Activated T-cell treated with anti-CD3 and anti-CD28 coated beads, Interleukin-2, amount 50 U/mL, for 4 hours (primary cell): ENCODE results near the gene ALMS1. TPM values are rescaled to one million over a fixed set of nuclear protein-coding genes. Genes with fewer than 3 reads are reported as not detected.
"Not testable (repeated sequence)": the region's sequence is repeated elsewhere in the genome, so short reads cannot be mapped to it uniquely, and the experiment has no call there.

Experiments used
- ATAC-seq, 2 donors: fragments of 200-7000 bp; cut with Tn5 transposase; one replicate each; pipeline ENCODE4 v1.10.0; 2021
- DNase-seq: peaks from one replicate; pipeline ENCODE4 v3.0.0-alpha.2; 2020
- H3K27me3 Mint-ChIP-seq: one replicate; pipeline ENCODE4 v1.8.0; 2021; ENCODE audit warnings: low read depth, mixed read lengths
- H3K36me3 Mint-ChIP-seq: one replicate; pipeline ENCODE4 v1.8.0; 2022; ENCODE audit warnings: mixed read lengths; ENCODE audit not compliant: insufficient read depth
- H3K4me1 Mint-ChIP-seq: one replicate; pipeline ENCODE4 v1.8.0; 2021; ENCODE audit warnings: low read depth, mixed read lengths
- H3K4me3 Mint-ChIP-seq: one replicate; pipeline ENCODE4 v1.8.0; 2021; ENCODE audit warnings: mild to moderate bottlenecking, moderate library complexity, mixed read lengths
- H3K9me3 Mint-ChIP-seq: one replicate; pipeline ENCODE4 v1.8.0; 2021; ENCODE audit warnings: mixed read lengths
- total RNA-seq, 3 donors: library from RNA; stranded (reverse); gene quantifications; one replicate each; pipeline ENCODE4 v1.2.1, GENCODE V29; 2021

Gene ALMS1
- total RNA-seq, 3 donors from 2014 or later: 11.0 to 21.3 (median 14.6) TPM

DNA sequence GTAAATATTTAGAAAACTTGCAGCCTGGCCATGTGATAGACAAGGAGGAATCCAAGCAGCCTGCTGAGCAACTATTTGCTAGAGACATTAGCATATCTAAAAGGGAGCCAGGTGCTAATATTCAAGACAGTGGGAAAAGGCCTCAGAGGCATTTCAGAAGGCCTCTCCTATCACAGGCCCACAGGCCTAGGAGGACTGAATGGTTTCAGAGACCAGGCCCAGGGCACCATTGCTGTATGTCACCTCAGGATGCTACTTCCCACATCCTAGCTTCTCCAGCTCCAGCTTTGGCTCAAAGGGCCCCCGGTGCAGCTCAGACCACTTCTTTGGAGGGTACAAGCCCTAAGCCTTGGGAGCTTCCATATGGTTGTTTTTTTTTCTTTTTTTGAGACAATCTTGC is 252.8 kb downstream of the ALMS1 start:
- Mint-ChIP-seq H3K9me3 (peaks cover 5% of the 10 kb centered on the region), H3K4me1 (no peaks in the 10 kb centered on the region), H3K27me3 (peaks cover 1% of the 10 kb centered on the region), H3K36me3 (no peaks in the 10 kb centered on the region), H3K4me3 (no peak overlapping the region)
- ATAC-seq (no peak), DNase-seq (no peak)

DNA sequence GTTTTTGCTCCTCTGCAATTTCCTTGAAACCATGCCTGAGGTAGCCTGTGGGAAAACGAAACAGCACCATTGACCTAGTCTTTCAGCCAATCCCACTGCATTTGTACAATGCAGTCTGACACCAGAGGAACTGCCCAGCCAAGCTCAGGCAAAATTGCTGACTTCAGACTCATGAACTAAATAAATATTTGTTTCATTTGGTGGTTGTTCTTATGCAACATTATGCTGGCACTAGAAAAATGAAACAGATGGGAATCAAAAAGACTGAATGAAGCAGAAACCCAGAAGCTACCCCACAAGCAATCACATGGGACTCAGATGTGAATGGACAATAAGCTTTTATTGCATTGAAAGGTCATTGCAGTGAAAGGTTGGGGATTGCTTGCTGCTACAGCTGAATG is 254.9 kb downstream of the ALMS1 start:
- H3K4me1 Mint-ChIP-seq: no peaks in the 10 kb centered on the region
- no peak for DNase-seq
- H3K36me3 Mint-ChIP-seq: no peaks in the 10 kb centered on the region
- peaks cover 11% of the 10 kb centered on the region for H3K27me3 Mint-ChIP-seq
- peaks cover 5% of the 10 kb centered on the region for H3K9me3 Mint-ChIP-seq
- no peak for ATAC-seq
- H3K4me3 Mint-ChIP-seq: no peak overlapping the region

DNA sequence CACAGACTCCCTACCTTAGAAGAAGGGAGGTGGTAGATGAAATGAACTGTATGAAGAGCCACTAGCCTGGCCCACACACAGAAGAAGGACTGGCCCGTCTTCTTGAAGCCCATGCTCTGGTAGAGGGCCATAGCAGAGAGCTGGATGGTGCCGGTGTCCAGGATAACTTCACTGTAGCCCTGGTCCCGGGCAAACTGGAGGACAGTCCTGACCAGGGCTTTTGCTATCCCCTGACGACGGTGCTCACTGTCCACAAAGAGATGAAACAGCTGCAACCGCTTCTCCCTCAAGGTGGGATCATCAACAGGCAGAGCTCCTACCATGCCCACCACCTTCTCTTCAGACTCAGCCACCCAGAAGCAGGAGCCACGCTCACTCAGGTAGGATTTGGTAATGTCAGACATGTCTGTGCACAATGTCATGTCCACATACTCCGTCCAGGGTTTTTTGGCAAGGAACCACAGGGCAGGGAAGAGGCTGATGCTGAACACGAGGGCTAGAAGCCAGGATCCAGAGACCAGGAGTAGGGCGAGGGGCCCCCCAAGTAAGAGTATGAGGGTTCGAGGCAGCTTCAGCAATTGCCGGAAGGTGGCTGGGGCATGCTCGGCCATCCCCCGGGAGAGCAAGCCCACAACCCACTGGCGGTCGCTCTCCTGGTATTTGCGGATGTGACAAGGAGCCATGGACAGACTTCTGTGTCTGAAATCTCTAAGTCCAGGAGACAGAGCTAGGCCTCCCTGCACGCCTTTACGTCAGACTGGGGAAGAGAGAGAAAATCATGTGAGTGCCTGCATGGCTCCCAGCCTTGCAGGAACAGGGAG is 255.5 kb downstream of the ALMS1 start:
- Mint-ChIP-seq H3K27me3 (peaks cover 11% of the 10 kb centered on the region), H3K9me3 (peaks cover 5% of the 10 kb centered on the region), H3K36me3 (no peaks in the 10 kb centered on the region), H3K4me1 (no peaks in the 10 kb centered on the region), H3K4me3 (no peak overlapping the region)
- DNase-seq (no peak), ATAC-seq (no peak)

DNA sequence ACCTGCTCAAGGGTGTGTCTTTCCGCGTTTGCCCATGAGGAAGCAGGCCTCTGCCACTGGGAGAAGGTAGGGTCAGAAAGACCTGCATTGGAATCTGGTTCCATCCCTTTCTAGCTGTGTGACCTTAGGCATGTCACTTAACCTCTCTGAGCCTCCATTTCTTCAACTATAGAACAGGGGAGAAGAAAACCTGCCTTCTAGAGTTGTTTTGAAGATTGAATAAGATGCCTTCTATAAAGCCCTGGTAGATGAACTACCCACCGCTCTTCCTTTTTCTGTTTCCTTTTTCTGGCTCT is 256.1 kb downstream of the ALMS1 start:
- ATAC-seq: no peak
- no peak overlapping the region for H3K4me3 Mint-ChIP-seq
- no peak for DNase-seq
- H3K4me1 Mint-ChIP-seq: no peaks in the 10 kb centered on the region
- peaks cover 5% of the 10 kb centered on the region for H3K9me3 Mint-ChIP-seq
- no peaks in the 10 kb centered on the region for H3K36me3 Mint-ChIP-seq
- H3K27me3 Mint-ChIP-seq: peaks cover 11% of the 10 kb centered on the region

- Mint-ChIP-seq H3K9me3 (peaks cover 5% of the 10 kb centered on the region), H3K27me3 (peaks cover 16% of the 10 kb centered on the region), H3K4me1 (no peaks in the 10 kb centered on the region), H3K4me3 (no peak within 1 kb of the TSS), H3K36me3 (no peaks in the 10 kb centered on the region)
- ATAC-seq (no peak), DNase-seq (no peak)
Measured at GRCh38 chr2:73642338-73643018, 256.8 kb downstream of the ALMS1 start, which contains the start of gene NAT8. Gene NAT8, minus strand, starts transcription at chr2:73642422. Its CDS starts 794 bp downstream, at chr2:73641628.

DNA sequence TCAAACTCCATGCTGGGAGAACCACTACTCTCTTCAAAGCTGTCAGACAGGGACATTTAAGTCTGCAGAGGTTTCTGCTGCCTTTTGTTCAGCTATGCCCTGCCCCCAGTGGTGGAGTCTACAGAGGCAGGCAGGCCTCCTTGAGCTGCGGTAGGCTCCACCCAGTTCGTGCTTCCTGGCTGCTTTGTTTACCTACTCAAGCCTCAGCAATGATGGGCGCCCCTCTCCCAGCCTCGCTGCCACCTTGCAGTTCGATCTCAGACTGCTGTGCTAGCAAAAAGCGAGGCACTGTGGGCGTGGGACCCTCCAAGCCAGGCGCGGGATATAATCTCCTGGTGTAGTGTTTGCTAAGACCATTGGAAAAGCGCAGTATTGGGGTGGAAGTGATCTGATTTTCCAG is 262.1 kb downstream of the ALMS1 start:
- H3K36me3 Mint-ChIP-seq, H3K4me3 Mint-ChIP-seq, ATAC-seq, H3K9me3 Mint-ChIP-seq, DNase-seq, H3K4me1 Mint-ChIP-seq: not testable (repeated sequence)
- H3K27me3 Mint-ChIP-seq: peaks cover 15% of the 10 kb centered on the region

GRCh38 chr2:73651591-73652230 is 266.1 kb downstream of the ALMS1 start:
- Mint-ChIP-seq H3K4me3 (no peak overlapping the region), H3K9me3 (no peaks in the 10 kb centered on the region), H3K4me1 (no peaks in the 10 kb centered on the region), H3K27me3 (peaks cover 5% of the 10 kb centered on the region), H3K36me3 (no peaks in the 10 kb centered on the region)
- DNase-seq (no peak), ATAC-seq (no peak)

- no peaks in the 10 kb centered on the region for H3K4me1 Mint-ChIP-seq
- ATAC-seq (no peak), DNase-seq (no peak)
- H3K36me3 Mint-ChIP-seq: no peaks in the 10 kb centered on the region
- H3K4me3 Mint-ChIP-seq: no peak overlapping the region
- H3K9me3 Mint-ChIP-seq: no peaks in the 10 kb centered on the region
- peaks cover 1% of the 10 kb centered on the region for H3K27me3 Mint-ChIP-seq
Measured at GRCh38 chr2:73652348-73652747, 266.7 kb downstream of the ALMS1 start.

- DNase-seq: no peak
- Mint-ChIP-seq H3K9me3 (no peaks in the 10 kb centered on the region), H3K27me3 (peaks cover 2% of the 10 kb centered on the region), H3K4me1 (no peaks in the 10 kb centered on the region), H3K4me3 (no peak overlapping the region), H3K36me3 (no peaks in the 10 kb centered on the region)
- ATAC-seq: no peak
Measured at GRCh38 chr2:73654175-73654574, 268.5 kb downstream of the ALMS1 start.

Other genes with a start within 250 kb of the ALMS1 start
- gene NOTO, start 183.3 kb upstream of the ALMS1 start, total RNA-seq: not detected
- 10 to 100 TPM; 70.8 to 78.4 (median 74.4) TPM for gene SMYD5, start 171.6 kb upstream of the ALMS1 start, total RNA-seq
- 10 to 100 TPM; 29.5 to 32.3 (median 30.5) TPM for gene PRADC1, start 152.6 kb upstream of the ALMS1 start, total RNA-seq
- gene CCT7, start 151.5 kb upstream of the ALMS1 start, total RNA-seq: 1,000 to 10,000 TPM in 1 of 3 donors, 100 to 1,000 TPM in 2; 924 to 1,031 (median 969) TPM
- gene FBXO41, start 101.4 kb upstream of the ALMS1 start, total RNA-seq: 10 to 100 TPM; 18.8 to 28.1 (median 27.6) TPM
- 1 to 10 TPM in 1 of 3 donors, under 1 TPM in 2; 0.79 to 1.1 (median 0.87) TPM for gene EGR4, start 92.3 kb upstream of the ALMS1 start, total RNA-seq